ENCODE results near the gene TAF10.

The TAF10 gene

GRCh38 chr11:6625832-6626420 lies 13.9 kb upstream of the TAF10 start:
- Histone ChIP-seq H3K18ac (ENCODE audit: low read length) (no peak overlapping the region), H3K4me3 (ENCODE audit: low read depth, low read length) (peak overlapping the region; percentile 10), H3K79me2 (ENCODE audit: control insufficient read depth, insufficient read depth, low read length, poor library complexity) (no peaks in the 10 kb centered on the region), H4K12ac (ENCODE audit: low read depth, low read length) (no peak overlapping the region), H3K27ac (ENCODE audit: low read depth, low read length) (no peak overlapping the region), H3K23ac (ENCODE audit: low read length) (no peak overlapping the region), H2BK12ac (ENCODE audit: low read length) (no peak overlapping the region), H3K9ac (ENCODE audit: low read length) (no peak overlapping the region), H2BK5ac (ENCODE audit: low read depth, low read length, poor library complexity) (no peak overlapping the region), H3K4me2 (ENCODE audit: low read length) (no peak overlapping the region), H3K36me3 (ENCODE audit: control insufficient read depth in 1 of 2, insufficient read depth in 2 of 2, low read length in 2 of 2) (no peaks in the 10 kb centered on the region), H2AFZ (ENCODE audit: insufficient read depth, low read length, poor library complexity) (no peak overlapping the region), H2AK5ac (ENCODE audit: low read length) (no peak overlapping the region), H3K4ac (ENCODE audit: low read depth, low read length) (no peak overlapping the region), H3K79me1 (ENCODE audit: low read length) (no peaks in the 10 kb centered on the region), H4K8ac (ENCODE audit: low read depth, low read length) (no peak overlapping the region), H3K14ac (ENCODE audit: low read length) (no peak overlapping the region), H3K9me3 (ENCODE audit: insufficient read depth, low read depth, low read length) (peaks cover 12% of the 10 kb centered on the region), H4K91ac (ENCODE audit: low read depth, low read length) (no peak overlapping the region), H3K4me1 (ENCODE audit: control insufficient read depth in 1 of 2, insufficient read depth in 2 of 2, low read length in 2 of 2) (peaks cover 6 to 10% of the 10 kb centered on the region in 2 experiments), H2BK120ac (ENCODE audit: insufficient read depth, low read length, poor library complexity) (no peak overlapping the region), H3K27me3 (ENCODE audit: insufficient read depth, low read length) (peaks cover 20% of the 10 kb centered on the region)
- no peak for DNase-seq
- no CpG with 5 or more reads among the region's 17 CpGs for WGBS (ENCODE audit: extremely low coverage, insufficient coverage, insufficient read length)

- Histone ChIP-seq H4K91ac (ENCODE audit: low read depth, low read length) (no peak overlapping the region), H2BK12ac (ENCODE audit: low read length) (no peak overlapping the region), H3K14ac (ENCODE audit: low read length) (no peak overlapping the region), H3K36me3 (ENCODE audit: control insufficient read depth in 1 of 2, insufficient read depth in 2 of 2, low read length in 2 of 2) (no peaks in the 10 kb centered on the region), H3K79me1 (ENCODE audit: low read length) (no peaks in the 10 kb centered on the region), H4K8ac (ENCODE audit: low read depth, low read length) (no peak overlapping the region), H2BK120ac (ENCODE audit: insufficient read depth, low read length, poor library complexity) (no peak overlapping the region), H3K27me3 (ENCODE audit: insufficient read depth, low read length) (peaks cover 14% of the 10 kb centered on the region), H3K18ac (ENCODE audit: low read length) (no peak overlapping the region), H3K4me3 (ENCODE audit: low read depth, low read length) (no peak overlapping the region), H2BK5ac (ENCODE audit: low read depth, low read length, poor library complexity) (no peak overlapping the region), H2AK5ac (ENCODE audit: low read length) (no peak overlapping the region), H3K79me2 (ENCODE audit: control insufficient read depth, insufficient read depth, low read length, poor library complexity) (no peaks in the 10 kb centered on the region), H3K27ac (ENCODE audit: low read depth, low read length) (no peak overlapping the region), H3K23ac (ENCODE audit: low read length) (no peak overlapping the region), H2AFZ (ENCODE audit: insufficient read depth, low read length, poor library complexity) (no peak overlapping the region), H3K9me3 (ENCODE audit: insufficient read depth, low read depth, low read length) (peaks cover 11% of the 10 kb centered on the region), H3K4me2 (ENCODE audit: low read length) (no peak overlapping the region), H3K4me1 (ENCODE audit: control insufficient read depth in 1 of 2, insufficient read depth in 2 of 2, low read length in 2 of 2) (peaks cover 2 to 4% of the 10 kb centered on the region in 2 experiments), H4K12ac (ENCODE audit: low read depth, low read length) (no peak overlapping the region), H3K4ac (ENCODE audit: low read depth, low read length) (no peak overlapping the region), H3K9ac (ENCODE audit: low read length) (no peak overlapping the region)
- no CpG with 5 or more reads among the region's 12 CpGs for WGBS (ENCODE audit: extremely low coverage, insufficient coverage, insufficient read length)
- DNase-seq: no peak
Observed at GRCh38 chr11:6625156-6625831, 13.3 kb upstream of the TAF10 start.

GRCh38 chr11:6623391-6624363 lies 11.7 kb upstream of the TAF10 start:
- H2BK12ac ChIP-seq (ENCODE audit: low read length): no peak overlapping the region
- no peak overlapping the region for H2BK5ac ChIP-seq (ENCODE audit: low read depth, low read length, poor library complexity)
- H3K9me3 ChIP-seq (ENCODE audit: insufficient read depth, low read depth, low read length): peaks cover 5% of the 10 kb centered on the region
- WGBS (ENCODE audit: extremely low coverage, insufficient coverage, insufficient read length): no CpG with 5 or more reads among the region's 31 CpGs
- H4K8ac ChIP-seq (ENCODE audit: low read depth, low read length): no peak overlapping the region
- no peak overlapping the region for H4K91ac ChIP-seq (ENCODE audit: low read depth, low read length)
- H3K4ac ChIP-seq (ENCODE audit: low read depth, low read length): no peak overlapping the region
- peaks cover 2% of the 10 kb centered on the region for H3K79me2 ChIP-seq (ENCODE audit: control insufficient read depth, insufficient read depth, low read length, poor library complexity)
- no peak overlapping the region for H2AK5ac ChIP-seq (ENCODE audit: low read length)
- no peak overlapping the region for H3K23ac ChIP-seq (ENCODE audit: low read length)
- no peak overlapping the region for H3K4me2 ChIP-seq (ENCODE audit: low read length)
- H3K4me1 ChIP-seq (ENCODE audit: control insufficient read depth in 1 of 2, insufficient read depth in 2 of 2, low read length in 2 of 2): peaks cover 1 to 3% of the 10 kb centered on the region in 2 experiments
- no peak overlapping the region for H3K4me3 ChIP-seq (ENCODE audit: low read depth, low read length)
- H2AFZ ChIP-seq (ENCODE audit: insufficient read depth, low read length, poor library complexity): no peak overlapping the region
- no peak overlapping the region for H3K18ac ChIP-seq (ENCODE audit: low read length)
- H3K9ac ChIP-seq (ENCODE audit: low read length): no peak overlapping the region
- no peak for DNase-seq
- no peak overlapping the region for H4K12ac ChIP-seq (ENCODE audit: low read depth, low read length)
- no peak overlapping the region for H2BK120ac ChIP-seq (ENCODE audit: insufficient read depth, low read length, poor library complexity)
- H3K36me3 ChIP-seq (ENCODE audit: control insufficient read depth in 1 of 2, insufficient read depth in 2 of 2, low read length in 2 of 2): no peaks in the 10 kb centered on the region
- peaks cover 5% of the 10 kb centered on the region for H3K27me3 ChIP-seq (ENCODE audit: insufficient read depth, low read length)
- H3K14ac ChIP-seq (ENCODE audit: low read length): no peak overlapping the region
- peaks cover 5% of the 10 kb centered on the region for H3K79me1 ChIP-seq (ENCODE audit: low read length)
- no peak overlapping the region for H3K27ac ChIP-seq (ENCODE audit: low read depth, low read length)

- peaks cover 3% of the 10 kb centered on the region for H3K79me2 ChIP-seq (ENCODE audit: control insufficient read depth, insufficient read depth, low read length, poor library complexity)
- no peak overlapping the region for H3K9ac ChIP-seq (ENCODE audit: low read length)
- no peak overlapping the region for H3K18ac ChIP-seq (ENCODE audit: low read length)
- H3K23ac ChIP-seq (ENCODE audit: low read length): no peak overlapping the region
- no peak overlapping the region for H2BK5ac ChIP-seq (ENCODE audit: low read depth, low read length, poor library complexity)
- H3K4me1 ChIP-seq (ENCODE audit: control insufficient read depth in 1 of 2, insufficient read depth in 2 of 2, low read length in 2 of 2): peaks cover 7% of the 10 kb centered on the region in 2 experiments
- H3K27ac ChIP-seq (ENCODE audit: low read depth, low read length): no peak overlapping the region
- H4K12ac ChIP-seq (ENCODE audit: low read depth, low read length): no peak overlapping the region
- no peaks in the 10 kb centered on the region for H3K27me3 ChIP-seq (ENCODE audit: insufficient read depth, low read length)
- H3K4me3 ChIP-seq (ENCODE audit: low read depth, low read length): no peak overlapping the region
- H4K91ac ChIP-seq (ENCODE audit: low read depth, low read length): no peak overlapping the region
- WGBS (ENCODE audit: extremely low coverage, insufficient coverage, insufficient read length): no CpG with 5 or more reads among the region's 24 CpGs
- H2BK120ac ChIP-seq (ENCODE audit: insufficient read depth, low read length, poor library complexity): no peak overlapping the region
- H2AFZ ChIP-seq (ENCODE audit: insufficient read depth, low read length, poor library complexity): no peak overlapping the region
- H3K79me1 ChIP-seq (ENCODE audit: low read length): peaks cover 5% of the 10 kb centered on the region
- H3K14ac ChIP-seq (ENCODE audit: low read length): no peak overlapping the region
- H4K8ac ChIP-seq (ENCODE audit: low read depth, low read length): no peak overlapping the region
- no peak overlapping the region for H2BK12ac ChIP-seq (ENCODE audit: low read length)
- H3K4me2 ChIP-seq (ENCODE audit: low read length): no peak overlapping the region
- peaks cover 5% of the 10 kb centered on the region for H3K9me3 ChIP-seq (ENCODE audit: insufficient read depth, low read depth, low read length)
- peak in 1 of 2 donors; percentile 38 for DNase-seq
- H3K4ac ChIP-seq (ENCODE audit: low read depth, low read length): no peak overlapping the region
- no peaks in the 10 kb centered on the region for H3K36me3 ChIP-seq (ENCODE audit: control insufficient read depth in 1 of 2, insufficient read depth in 2 of 2, low read length in 2 of 2)
- no peak overlapping the region for H2AK5ac ChIP-seq (ENCODE audit: low read length)
Observed at GRCh38 chr11:6622261-6623171, 10.5 kb upstream of the TAF10 start.

Data from trophoblast cell (in vitro differentiated cells and primary cell).